Calu3 (cell line): ENCODE data around the gene ATXN7. TPM values are rescaled to one million over a fixed set of nuclear protein-coding genes. Genes with fewer than 3 reads are reported as not detected.

Source experiments
- BruUV-seq: library from RNA; stranded (reverse); fragments of 400-500 nt; replicated peaks from 2 replicates; lab custom pipeline; 2021; lab: Mats Ljungman, UMichigan
- CTCF ChIA-PET: fragments of 300-600 bp; sonication (Branson Sonifier 250); formaldehyde crosslinking; loops from one replicate; lab custom pipeline; 2022; ENCODE audit warnings: antibody characterized with exemption; lab: Charles Lee
- DNase-seq: peaks from one replicate; pipeline ENCODE4 v3.0.0; 2022
- H3K27ac Mint-ChIP-seq: one replicate; pipeline ENCODE4 v1.8.0; 2022; ENCODE audit warnings: mixed read lengths; ENCODE audit not compliant: unreplicated experiment
- H3K27me3 Mint-ChIP-seq: one replicate; pipeline ENCODE4 v1.8.0; 2022; ENCODE audit warnings: mixed read lengths; ENCODE audit not compliant: unreplicated experiment
- H3K36me3 Mint-ChIP-seq: one replicate; pipeline ENCODE4 v1.8.0; 2022; ENCODE audit warnings: mild to moderate bottlenecking, moderate library complexity, mixed read lengths; ENCODE audit not compliant: insufficient read depth, unreplicated experiment
- H3K4me1 Mint-ChIP-seq: one replicate; pipeline ENCODE4 v1.8.0; 2022; ENCODE audit warnings: mild to moderate bottlenecking, low read depth, mixed read lengths; ENCODE audit not compliant: unreplicated experiment
- H3K4me3 Mint-ChIP-seq: one replicate; pipeline ENCODE4 v1.8.0; 2022; ENCODE audit warnings: mild to moderate bottlenecking, low read depth, moderate library complexity, mixed read lengths; ENCODE audit not compliant: unreplicated experiment
- H3K9me3 Mint-ChIP-seq: one replicate; pipeline ENCODE4 v1.8.0; 2022; ENCODE audit warnings: low read depth, mixed read lengths; ENCODE audit not compliant: unreplicated experiment
- intact Hi-C: fragments of 100-400 bp; cut with micrococcal nuclease; formaldehyde crosslinking; loops from one replicate; pipeline ENCODE4 v1.10.0; 2022; ENCODE audit not compliant: unreplicated experiment
- total RNA-seq: library from RNA; stranded (reverse); gene quantifications from 2 replicates; pipeline ENCODE4 v1.2.3, GENCODE V29; 2022
- TF ChIP-seq, protein P1 (sequence below): fragments of 200-600 bp; IDR thresholded peaks from one replicate; pipeline ENCODE4 v1.8.0; 2022; ENCODE audit warnings: antibody characterized with exemption; ENCODE audit not compliant: unreplicated experiment

The ATXN7 gene
- total RNA-seq, 1 experiment from 2014 or later = 31.2 TPM

DNA sequence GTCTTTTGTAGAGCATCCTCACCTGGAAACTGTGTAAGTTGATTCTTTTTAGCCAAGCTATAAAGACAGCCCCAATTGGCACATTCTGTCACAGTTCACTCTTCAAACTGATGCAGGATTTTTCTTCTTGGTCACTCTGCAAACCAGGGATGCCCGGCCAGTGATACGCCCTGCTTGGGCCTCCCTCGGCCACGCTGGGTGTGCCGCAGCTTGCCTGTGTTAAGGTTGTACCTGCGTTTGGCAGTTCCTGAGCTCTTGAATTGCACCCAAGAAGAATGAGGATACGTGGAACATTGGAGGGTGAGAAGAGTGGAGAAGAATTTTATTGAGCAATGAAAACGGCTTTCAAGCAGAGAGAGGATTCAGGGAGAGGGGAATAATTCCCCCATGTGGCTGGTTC is 109.7 kb downstream of the ATXN7 start:
- DNase-seq = no peak
- no peaks in the 10 kb centered on the region for H3K27me3 Mint-ChIP-seq
- H3K4me1 Mint-ChIP-seq = peaks cover 39% of the 10 kb centered on the region
- CTCF ChIA-PET = no interaction called here
- TF ChIP-seq, protein P1, sequence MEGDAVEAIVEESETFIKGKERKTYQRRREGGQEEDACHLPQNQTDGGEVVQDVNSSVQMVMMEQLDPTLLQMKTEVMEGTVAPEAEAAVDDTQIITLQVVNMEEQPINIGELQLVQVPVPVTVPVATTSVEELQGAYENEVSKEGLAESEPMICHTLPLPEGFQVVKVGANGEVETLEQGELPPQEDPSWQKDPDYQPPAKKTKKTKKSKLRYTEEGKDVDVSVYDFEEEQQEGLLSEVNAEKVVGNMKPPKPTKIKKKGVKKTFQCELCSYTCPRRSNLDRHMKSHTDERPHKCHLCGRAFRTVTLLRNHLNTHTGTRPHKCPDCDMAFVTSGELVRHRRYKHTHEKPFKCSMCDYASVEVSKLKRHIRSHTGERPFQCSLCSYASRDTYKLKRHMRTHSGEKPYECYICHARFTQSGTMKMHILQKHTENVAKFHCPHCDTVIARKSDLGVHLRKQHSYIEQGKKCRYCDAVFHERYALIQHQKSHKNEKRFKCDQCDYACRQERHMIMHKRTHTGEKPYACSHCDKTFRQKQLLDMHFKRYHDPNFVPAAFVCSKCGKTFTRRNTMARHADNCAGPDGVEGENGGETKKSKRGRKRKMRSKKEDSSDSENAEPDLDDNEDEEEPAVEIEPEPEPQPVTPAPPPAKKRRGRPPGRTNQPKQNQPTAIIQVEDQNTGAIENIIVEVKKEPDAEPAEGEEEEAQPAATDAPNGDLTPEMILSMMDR = no peak
- no peak overlapping the region for H3K4me3 Mint-ChIP-seq
- no peak overlapping the region for H3K27ac Mint-ChIP-seq
- intact Hi-C loops = no loop called here
- peaks cover 5% of the 10 kb centered on the region for H3K36me3 Mint-ChIP-seq
- BruUV-seq = no TSS peak
- no peaks in the 10 kb centered on the region for H3K9me3 Mint-ChIP-seq

DNA sequence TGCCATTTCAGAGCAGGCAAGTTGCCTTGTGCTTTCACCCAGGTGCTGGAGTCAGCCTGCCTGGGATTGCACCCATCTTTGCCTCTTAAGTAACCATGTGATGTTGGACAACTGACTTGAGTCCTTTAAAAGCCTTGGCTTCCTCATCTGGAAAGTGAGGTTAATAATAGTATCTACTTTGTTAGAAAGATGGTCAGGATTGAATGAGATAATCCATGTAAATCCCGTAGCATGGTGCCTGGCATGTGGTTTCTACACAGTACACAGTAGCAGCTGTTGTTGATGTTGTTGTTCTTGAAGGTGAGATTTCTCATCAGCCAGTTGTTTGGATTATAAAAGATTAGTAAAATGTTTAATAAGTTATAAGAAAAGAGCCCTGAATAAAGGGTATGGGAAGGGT is 110.8 kb downstream of the ATXN7 start:
- no peak overlapping the region for H3K4me3 Mint-ChIP-seq
- H3K9me3 Mint-ChIP-seq = no peaks in the 10 kb centered on the region
- no TSS peak for BruUV-seq
- CTCF ChIA-PET = no interaction called here
- H3K27me3 Mint-ChIP-seq = no peaks in the 10 kb centered on the region
- H3K36me3 Mint-ChIP-seq = peaks cover 5% of the 10 kb centered on the region
- intact Hi-C loops = no loop called here
- TF ChIP-seq, protein P1 = no peak
- no peak overlapping the region for H3K27ac Mint-ChIP-seq
- H3K4me1 Mint-ChIP-seq = peaks cover 35% of the 10 kb centered on the region
- no peak for DNase-seq

DNA sequence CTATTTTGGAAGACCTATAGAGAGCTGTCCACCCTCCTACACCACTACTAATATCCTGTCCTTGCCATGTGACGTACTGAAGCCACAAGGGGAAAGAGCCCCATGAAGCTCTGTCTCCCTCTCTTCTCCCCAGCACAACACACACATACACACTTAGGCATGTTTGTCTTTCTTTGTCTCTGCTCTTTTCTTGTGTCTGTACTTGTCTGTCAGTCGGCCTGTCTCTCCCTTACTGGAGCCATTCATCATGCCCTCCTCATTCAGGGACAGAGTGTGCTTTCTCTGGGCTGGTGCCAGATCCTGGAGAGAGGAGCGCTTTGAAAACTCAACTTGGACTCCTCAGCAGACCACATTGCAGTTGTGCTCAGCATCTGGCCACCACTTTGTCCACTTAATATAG is 112.1 kb downstream of the ATXN7 start:
- intact Hi-C loops = no loop called here
- CTCF ChIA-PET = no interaction called here
- TF ChIP-seq, protein P1 = no peak
- Mint-ChIP-seq H3K27ac (no peak overlapping the region), H3K4me3 (no peak overlapping the region), H3K4me1 (peaks cover 31% of the 10 kb centered on the region), H3K9me3 (no peaks in the 10 kb centered on the region), H3K27me3 (no peaks in the 10 kb centered on the region), H3K36me3 (peaks cover 5% of the 10 kb centered on the region)
- BruUV-seq = no TSS peak
- DNase-seq = no peak

DNA sequence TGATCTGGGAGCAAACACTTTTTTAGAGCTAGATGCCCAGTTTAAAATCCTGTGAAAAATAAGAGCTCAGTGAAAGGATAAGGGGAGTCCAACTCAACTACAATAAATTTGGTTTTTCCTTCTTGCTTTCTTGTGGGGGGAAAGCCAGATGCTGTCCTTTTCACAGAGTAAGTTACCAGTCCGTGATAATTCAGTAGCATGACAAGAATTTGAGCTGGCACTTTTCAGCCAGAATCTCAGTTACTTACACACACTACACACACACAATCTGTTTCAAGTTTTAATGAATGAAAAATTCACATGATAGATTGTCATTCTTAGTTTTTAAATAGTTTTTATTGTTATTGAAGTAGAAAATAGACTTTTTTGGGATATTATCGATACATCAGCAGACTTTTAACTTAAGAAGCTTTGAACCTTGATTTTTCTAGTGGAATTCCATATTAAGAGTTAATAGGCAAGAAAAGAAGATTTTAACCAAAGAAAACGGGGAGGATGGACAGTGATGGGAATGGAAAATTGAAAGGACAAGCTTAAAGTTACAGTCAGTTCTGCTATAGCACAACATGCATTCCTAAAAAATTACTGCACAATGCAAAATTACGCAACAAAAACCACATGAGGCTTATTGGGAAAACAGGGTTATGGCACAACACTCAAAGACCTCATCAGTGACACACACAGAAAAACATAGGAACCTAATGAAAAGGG is 112.6 kb downstream of the ATXN7 start:
- CTCF ChIA-PET = interaction anchor here (1.3 kb wide), 1 partner anchor 9 kb away, joined by 3 read pairs; no protein-coding TSS in a partner anchor
- peaks cover 5% of the 10 kb centered on the region for H3K36me3 Mint-ChIP-seq
- H3K27me3 Mint-ChIP-seq = no peaks in the 10 kb centered on the region
- intact Hi-C loops = no loop called here
- peaks cover 31% of the 10 kb centered on the region for H3K4me1 Mint-ChIP-seq
- TF ChIP-seq, protein P1 = no peak
- peak overlapping the region; percentile 23 for H3K27ac Mint-ChIP-seq
- BruUV-seq = no TSS peak
- no peak overlapping the region for H3K4me3 Mint-ChIP-seq
- DNase-seq = no peak
- H3K9me3 Mint-ChIP-seq = no peaks in the 10 kb centered on the region
